Testis (tissue), 2 donors: ENCODE measurements around the gene PTPN5.

Experiments
- CTCF ChIP-seq, 3 experiments: fragments of 450-650 bp in 2 of 3; fragments of 200-600 bp in 1 of 3; sonication (generic) in 1 of 3; IDR thresholded peaks; one replicate each; pipeline ENCODE4 v1.5.1; 2016 to 2019; ENCODE audit warnings: antibody characterized with exemption in 3 of 3, mild to moderate bottlenecking in 2 of 3, moderate library complexity in 1 of 3
- POLR2A ChIP-seq: fragments of 450-650 bp; IDR thresholded peaks from one replicate; pipeline ENCODE4 v1.6.1; 2017; ENCODE audit warnings: antibody characterized with exemption, mild to moderate bottlenecking, moderate library complexity

DNA sequence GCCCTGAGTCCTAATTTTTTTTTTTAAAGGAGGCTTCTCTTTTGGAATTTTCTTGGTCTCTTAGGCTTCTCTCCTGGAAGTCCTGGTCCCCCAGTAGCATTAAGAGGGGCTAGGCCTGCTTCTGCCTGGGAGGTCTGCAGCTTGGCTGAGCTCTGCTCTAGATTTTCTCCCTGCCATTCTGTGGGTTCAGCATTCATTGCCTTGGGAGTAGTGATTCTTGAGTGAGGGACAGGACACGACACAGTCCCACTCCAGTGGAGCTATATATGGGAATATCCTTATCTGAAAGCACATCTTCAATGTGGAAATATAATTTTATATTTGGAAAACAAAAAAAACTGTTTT lies 69.3 kb downstream of the PTPN5 start:
- TF ChIP-seq CTCF (IDR thresholded peaks at IDR 0.05): no peak
- TF ChIP-seq POLR2A: no peak
